A673 (cell line): ENCODE results near the gene CARS1. TPM values are rescaled to one million over a fixed set of nuclear protein-coding genes. Genes with fewer than 3 reads are reported as not detected.

Source experiments
- BruUV-seq: library from RNA; stranded (reverse); fragments of 400-500 nt; replicated peaks from 2 replicates; lab custom pipeline; 2021; lab: Mats Ljungman, UMichigan
- CTCF ChIA-PET: fragments of 300-600 bp; sonication (Branson Sonifier 250); formaldehyde crosslinking; loops from one replicate; lab custom pipeline; 2022; ENCODE audit warnings: antibody characterized with exemption; lab: Charles Lee
- POLR2A ChIA-PET: fragments of 300-600 bp; sonication (Branson Sonifier 250); formaldehyde crosslinking; loops from one replicate; lab custom pipeline; 2022; ENCODE audit warnings: antibody characterized with exemption; ENCODE audit not compliant: low non-redundant PET; lab: Charles Lee
- DNase-seq: peaks from one replicate; pipeline ENCODE4 v3.0.0-alpha.2; 2015; ENCODE audit warnings: low spot score
- H3K27ac ChIP-seq: fragments of 200-600 bp; sonication (generic); 2 replicates; pipeline ENCODE4 v1.5.1; 2016; ENCODE audit warnings: mixed run types, low read depth, mild to moderate bottlenecking, mixed read lengths, antibody characterized with exemption, low read length; ENCODE audit not compliant: poor library complexity, severe bottlenecking
- H3K27me3 ChIP-seq: fragments of 200-600 bp; sonication (generic); replicated peaks from 2 replicates; pipeline ENCODE4 v1.6.1; 2017; ENCODE audit warnings: mixed run types, low read depth, mild to moderate bottlenecking, mixed read lengths, antibody characterized with exemption, low read length; ENCODE audit not compliant: insufficient read depth, poor library complexity
- H3K36me3 ChIP-seq: fragments of 200-600 bp; sonication (generic); 2 replicates; pipeline ENCODE4 v1.6.1; 2016; ENCODE audit warnings: mixed run types, mild to moderate bottlenecking, mixed read lengths, antibody characterized with exemption, low read length; ENCODE audit not compliant: insufficient read depth, poor library complexity, severe bottlenecking
- H3K4me1 ChIP-seq: fragments of 200-600 bp; sonication (generic); 2 replicates; pipeline ENCODE4 v1.6.1; 2017; ENCODE audit warnings: mixed run types, mild to moderate bottlenecking, mixed read lengths, antibody characterized with exemption, low read length; ENCODE audit not compliant: insufficient read depth, poor library complexity, severe bottlenecking
- H3K4me3 ChIP-seq: fragments of 200-600 bp; sonication (generic); 2 replicates; pipeline ENCODE4 v1.5.1; 2016; ENCODE audit warnings: low read depth, mixed run types, mild to moderate bottlenecking, mixed read lengths, low read length; ENCODE audit not compliant: poor library complexity, severe bottlenecking
- H3K9me3 ChIP-seq: fragments of 200-600 bp; sonication (generic); 2 replicates; pipeline ENCODE4 v1.6.1; 2016; ENCODE audit warnings: mixed run types, low read depth, mild to moderate bottlenecking, mixed read lengths, antibody characterized with exemption, low read length; ENCODE audit not compliant: poor library complexity, severe bottlenecking
- EZH2 ChIP-seq: fragments of 200-600 bp; sonication (generic); IDR thresholded peaks from 2 replicates; pipeline ENCODE4 v1.6.1; 2017; ENCODE audit warnings: borderline replicate concordance, low read depth, mild to moderate bottlenecking, mixed read lengths, antibody characterized with exemption, low read length; ENCODE audit not compliant: poor library complexity, severe bottlenecking
- intact Hi-C: fragments of 100-400 bp; cut with micrococcal nuclease; formaldehyde crosslinking; loops from one replicate; pipeline ENCODE4 v1.10.0; 2022; ENCODE audit not compliant: unreplicated experiment
- total RNA-seq: library from RNA; stranded (reverse); gene quantifications from 2 replicates; pipeline ENCODE4 v1.2.3, GENCODE V29; 2021
- TF ChIP-seq, protein P1 (sequence below): fragments of 300-800, 200-600 bp; sonication (generic); conservative IDR thresholded peaks from 2 replicates; pipeline ENCODE4 v1.5.1; 2017; ENCODE audit warnings: low read depth, mild to moderate bottlenecking, antibody characterized with exemption, low read length, moderate library complexity, mixed read lengths

The CARS1 gene
- total RNA-seq, 1 experiment from 2014 or later, result 76.4 TPM

DNA sequence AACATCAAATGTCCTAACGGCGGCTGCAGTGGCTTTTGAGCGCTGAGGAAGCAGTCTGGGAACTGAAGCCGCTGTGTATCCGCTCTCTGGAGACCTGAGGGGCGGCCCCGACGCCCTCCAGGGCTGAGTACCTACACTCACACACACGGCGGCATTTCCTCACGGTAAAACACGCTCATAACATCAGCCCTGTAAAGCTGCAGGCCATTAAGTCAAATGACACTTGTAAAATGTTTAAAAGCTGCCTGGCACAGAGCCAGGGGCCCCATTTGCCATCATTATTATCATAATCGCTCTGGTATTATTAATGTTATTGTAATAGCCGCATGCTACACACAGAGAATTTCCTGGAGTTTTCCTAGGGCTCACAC lies 5.1 kb downstream of the CARS1 start:
- Histone ChIP-seq H3K4me1 (peaks cover 44% of the 10 kb centered on the region), H3K27ac (peak overlapping the region; percentile 75), H3K36me3 (peaks cover 9% of the 10 kb centered on the region), H3K4me3 (no peak overlapping the region), H3K27me3 (no peaks in the 10 kb centered on the region), H3K9me3 (no peaks in the 10 kb centered on the region)
- intact Hi-C loops, result no loop called here
- peak; percentile 35 for DNase-seq
- ChIA-PET CTCF (interaction anchor here (0.6 to 1.7 kb wide), 2 partner anchors 40 to 145 kb away, joined by 4 to 8 read pairs; no protein-coding TSS in a partner anchor), POLR2A (no interaction called here)
- no TSS peak for BruUV-seq
- TF ChIP-seq EZH2, result no peak
- TF ChIP-seq, protein P1, sequence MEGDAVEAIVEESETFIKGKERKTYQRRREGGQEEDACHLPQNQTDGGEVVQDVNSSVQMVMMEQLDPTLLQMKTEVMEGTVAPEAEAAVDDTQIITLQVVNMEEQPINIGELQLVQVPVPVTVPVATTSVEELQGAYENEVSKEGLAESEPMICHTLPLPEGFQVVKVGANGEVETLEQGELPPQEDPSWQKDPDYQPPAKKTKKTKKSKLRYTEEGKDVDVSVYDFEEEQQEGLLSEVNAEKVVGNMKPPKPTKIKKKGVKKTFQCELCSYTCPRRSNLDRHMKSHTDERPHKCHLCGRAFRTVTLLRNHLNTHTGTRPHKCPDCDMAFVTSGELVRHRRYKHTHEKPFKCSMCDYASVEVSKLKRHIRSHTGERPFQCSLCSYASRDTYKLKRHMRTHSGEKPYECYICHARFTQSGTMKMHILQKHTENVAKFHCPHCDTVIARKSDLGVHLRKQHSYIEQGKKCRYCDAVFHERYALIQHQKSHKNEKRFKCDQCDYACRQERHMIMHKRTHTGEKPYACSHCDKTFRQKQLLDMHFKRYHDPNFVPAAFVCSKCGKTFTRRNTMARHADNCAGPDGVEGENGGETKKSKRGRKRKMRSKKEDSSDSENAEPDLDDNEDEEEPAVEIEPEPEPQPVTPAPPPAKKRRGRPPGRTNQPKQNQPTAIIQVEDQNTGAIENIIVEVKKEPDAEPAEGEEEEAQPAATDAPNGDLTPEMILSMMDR, result no peak

DNA sequence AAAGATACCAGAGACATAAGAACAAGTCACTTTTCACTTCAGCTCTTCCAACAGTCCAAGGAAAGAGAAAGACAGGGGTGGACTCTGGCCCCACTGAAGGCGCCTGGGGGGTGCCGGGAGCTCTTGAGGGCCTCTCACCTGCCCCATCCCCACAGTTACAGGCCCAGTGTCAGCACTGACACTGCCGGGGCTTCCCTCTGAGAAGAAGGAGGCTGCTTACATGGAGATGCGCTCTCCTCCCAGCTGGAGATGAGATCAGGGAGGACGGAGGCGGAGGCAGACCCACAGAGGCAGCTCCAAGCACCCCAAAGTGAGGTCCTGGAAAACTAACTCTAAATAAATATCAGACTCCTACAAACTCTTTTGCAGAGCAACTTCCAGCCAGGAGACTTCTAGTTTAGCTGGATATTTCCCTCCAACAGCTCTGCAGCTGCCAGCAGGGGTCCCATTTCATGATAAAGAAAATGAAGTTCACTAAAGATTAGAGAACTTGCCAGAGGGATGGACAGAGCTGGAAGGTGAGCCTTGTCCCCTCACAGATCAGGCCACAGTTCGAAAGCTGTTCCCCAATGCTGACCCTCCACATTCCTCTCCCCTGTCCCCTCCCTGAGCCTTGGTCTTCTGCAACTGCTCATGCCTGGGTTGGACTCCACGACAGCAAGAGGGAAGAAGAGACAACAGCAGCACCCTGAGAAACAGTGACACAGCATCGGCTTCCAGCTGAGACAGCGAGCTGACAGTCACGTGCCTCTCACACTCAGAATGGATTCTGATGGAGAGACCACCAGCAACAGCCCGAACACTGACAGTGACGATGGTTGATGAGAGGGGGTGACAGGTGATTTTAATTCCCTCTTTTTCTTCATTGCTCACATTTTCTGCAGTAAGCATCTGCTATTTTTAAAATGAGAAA lies 5.8 kb downstream of the CARS1 start:
- no TSS peak for BruUV-seq
- peak; percentile 72 for DNase-seq
- CTCF ChIA-PET, result interaction anchor here (0.6 to 1.7 kb wide), 3 partner anchors 40 to 149 kb away, joined by 4 to 10 read pairs (median 8); a partner anchor contains a TSS
- Histone ChIP-seq H3K27ac (peak overlapping the region; percentile 75), H3K4me1 (peaks cover 44% of the 10 kb centered on the region), H3K9me3 (no peaks in the 10 kb centered on the region), H3K4me3 (no peak overlapping the region), H3K27me3 (no peaks in the 10 kb centered on the region), H3K36me3 (peaks cover 9% of the 10 kb centered on the region)
- intact Hi-C loops, result no loop called here
- POLR2A ChIA-PET, result interaction anchor here (0.5 kb wide), 1 partner anchor 69 kb away, joined by 4 read pairs; no protein-coding TSS in a partner anchor
- TF ChIP-seq, protein P1, result 0 out of 2 replicates have a peak, but pooled peaks have one; percentile 21
- TF ChIP-seq EZH2, result no peak

DNA sequence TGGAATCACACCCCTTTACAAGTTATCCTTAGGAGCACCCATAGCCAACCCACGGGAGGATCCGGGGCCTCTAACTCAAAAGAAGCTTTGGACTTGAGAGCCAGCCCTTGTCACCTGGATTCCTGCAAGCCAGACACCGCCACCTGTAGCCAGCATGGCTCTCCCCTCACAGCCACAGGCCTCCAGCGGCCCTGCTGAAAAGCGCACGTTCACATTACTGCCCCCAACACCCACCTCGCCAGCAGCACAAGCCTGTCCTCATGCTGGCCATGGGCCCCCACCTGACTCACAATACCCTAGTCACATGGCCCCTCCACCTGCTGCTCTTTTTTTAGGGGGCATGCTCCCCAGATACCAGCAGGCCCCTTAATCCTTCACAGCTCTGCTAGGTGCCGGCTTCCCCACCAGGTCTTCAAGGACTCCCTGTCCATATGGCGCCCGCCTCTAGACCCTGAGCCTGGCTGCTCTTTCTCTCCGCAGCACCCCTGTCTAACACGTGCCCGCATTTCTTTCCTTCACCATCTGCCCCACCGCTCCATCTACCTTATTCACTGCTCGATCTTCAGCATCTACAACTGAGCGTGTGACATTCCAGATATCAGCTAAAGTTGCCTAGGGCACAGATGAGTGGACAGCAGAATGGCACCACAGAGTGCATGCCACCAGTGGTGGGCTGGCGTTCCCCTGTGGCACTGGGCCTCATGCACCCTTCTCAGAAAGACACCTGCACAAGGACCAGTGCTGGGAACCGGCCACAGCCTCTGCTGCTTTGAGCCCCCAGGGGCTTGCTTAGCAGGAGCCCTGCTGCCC lies 6.6 kb downstream of the CARS1 start:
- TF ChIP-seq, protein P1, result no peak
- no peak for TF ChIP-seq EZH2
- H3K27me3 ChIP-seq, result no peaks in the 10 kb centered on the region
- no peaks in the 10 kb centered on the region for H3K9me3 ChIP-seq
- peaks cover 38% of the 10 kb centered on the region for H3K4me1 ChIP-seq
- DNase-seq, result no peak
- peak overlapping the region; percentile 75 for H3K27ac ChIP-seq
- peaks cover 11% of the 10 kb centered on the region for H3K36me3 ChIP-seq
- BruUV-seq, result no TSS peak
- intact Hi-C loops, result no loop called here
- no peak overlapping the region for H3K4me3 ChIP-seq
- ChIA-PET CTCF (interaction anchor here (1.3 to 1.7 kb wide), 3 partner anchors 29 to 41 kb away, joined by 4 to 8 read pairs (median 7); no protein-coding TSS in a partner anchor), POLR2A (no interaction called here)
